Measurements from ENCODE around the gene TMEM108. TPM values are rescaled to one million over a fixed set of nuclear protein-coding genes. Genes with fewer than 3 reads are reported as not detected.

TMEM108 gene
- polyA plus RNA-seq, 1 donor (not counting 4 experiments of a cell fraction or from before 2014, with no cell fraction given), result not detected

- dilution Hi-C loops (cut with MboI; ENCODE audit: extremely low pct_ligation_motif_present, low sequenced_read_pairs), result no loop called here
- Histone ChIP-seq H3K4me1 (ENCODE audit: control insufficient read depth, extremely low read depth, insufficient read depth, low read length) (no peaks in the 10 kb centered on the region), H4K20me1 (ENCODE audit: control insufficient read depth, extremely low read depth, insufficient read depth, low read length) (no peaks in the 10 kb centered on the region), H3K27ac (ENCODE audit: control insufficient read depth, insufficient read depth, low read length) (no peak overlapping the region), H3K27me3 (ENCODE audit: control insufficient read depth, extremely low read depth, insufficient read depth, low read length) (no peaks in the 10 kb centered on the region), H3K9me1 (ENCODE audit: control insufficient read depth, extremely low read depth, insufficient read depth, low read length) (no peaks in the 10 kb centered on the region), H2AFZ (ENCODE audit: control insufficient read depth, low read length) (no peak overlapping the region), H3K79me2 (ENCODE audit: control insufficient read depth, insufficient read depth, low read length) (no peaks in the 10 kb centered on the region), H3K4me3 (ENCODE audit: control insufficient read depth in 2 of 3, extremely low read depth in 1 of 3, insufficient read depth in 2 of 3, low read depth in 1 of 3, low read length in 3 of 3) (no peak overlapping the region), H3K9ac (ENCODE audit: control insufficient read depth, extremely low read depth, insufficient read depth, low read length) (no peak overlapping the region), H3K9me3 (ENCODE audit: control insufficient read depth, low read depth, low read length) (no peaks in the 10 kb centered on the region), H3K4me2 (ENCODE audit: control insufficient read depth, extremely low read depth, insufficient read depth, low read depth, low read length) (no peak overlapping the region), H3K36me3 (ENCODE audit: control insufficient read depth in 2 of 2, extremely low read depth in 1 of 2, insufficient read depth in 2 of 2, low read length in 2 of 2) (no peaks in the 10 kb centered on the region)
- FAIRE-seq, result no peak
- DNase-seq (ENCODE audit: low read depth, low spot score), result no peak
- TF ChIP-seq EZH2 (IDR thresholded peaks at IDR 0.05; ENCODE audit: low read length) (no peak), CTCF (optimal IDR thresholded peaks at IDR 0.05 in 1 of 3, IDR thresholded peaks at IDR 0.05 in 1 of 3, conservative IDR thresholded peaks at IDR 0.05 in 1 of 3; ENCODE audit: extremely low read depth in 1 of 3, insufficient read depth in 2 of 3, low read length in 3 of 3) (no peak)
Observed at GRCh38 chr3:133404920-133405319, 366.7 kb downstream of the TMEM108 start.

- Histone ChIP-seq H3K9me1 (ENCODE audit: control insufficient read depth, extremely low read depth, insufficient read depth, low read length) (no peaks in the 10 kb centered on the region), H3K4me1 (ENCODE audit: control insufficient read depth, extremely low read depth, insufficient read depth, low read length) (no peaks in the 10 kb centered on the region), H4K20me1 (ENCODE audit: control insufficient read depth, extremely low read depth, insufficient read depth, low read length) (no peaks in the 10 kb centered on the region), H2AFZ (ENCODE audit: control insufficient read depth, low read length) (no peak overlapping the region), H3K27me3 (ENCODE audit: control insufficient read depth, extremely low read depth, insufficient read depth, low read length) (peaks cover 13% of the 10 kb centered on the region), H3K27ac (ENCODE audit: control insufficient read depth, insufficient read depth, low read length) (no peak overlapping the region), H3K4me2 (ENCODE audit: control insufficient read depth, extremely low read depth, insufficient read depth, low read depth, low read length) (no peak overlapping the region), H3K9me3 (ENCODE audit: control insufficient read depth, low read depth, low read length) (no peaks in the 10 kb centered on the region), H3K9ac (ENCODE audit: control insufficient read depth, extremely low read depth, insufficient read depth, low read length) (no peak overlapping the region), H3K79me2 (ENCODE audit: control insufficient read depth, insufficient read depth, low read length) (no peaks in the 10 kb centered on the region), H3K4me3 (ENCODE audit: control insufficient read depth in 2 of 3, extremely low read depth in 1 of 3, insufficient read depth in 2 of 3, low read depth in 1 of 3, low read length in 3 of 3) (no peak overlapping the region), H3K36me3 (ENCODE audit: control insufficient read depth in 2 of 2, extremely low read depth in 1 of 2, insufficient read depth in 2 of 2, low read length in 2 of 2) (no peaks in the 10 kb centered on the region)
- FAIRE-seq (no peak), DNase-seq (ENCODE audit: low read depth, low spot score) (no peak)
- dilution Hi-C loops (cut with MboI; ENCODE audit: extremely low pct_ligation_motif_present, low sequenced_read_pairs), result no loop called here
- TF ChIP-seq EZH2 (IDR thresholded peaks at IDR 0.05; ENCODE audit: low read length) (no peak), CTCF (optimal IDR thresholded peaks at IDR 0.05 in 1 of 3, IDR thresholded peaks at IDR 0.05 in 1 of 3, conservative IDR thresholded peaks at IDR 0.05 in 1 of 3; ENCODE audit: extremely low read depth in 1 of 3, insufficient read depth in 2 of 3, low read length in 3 of 3) (no peak)
Observed at GRCh38 chr3:133408366-133408765, 370.2 kb downstream of the TMEM108 start.

Measured in keratinocyte (primary cell).